HepG2 (cell line): Measurements from ENCODE around the gene SLC35B1. TPM values are rescaled to one million over a fixed set of nuclear protein-coding genes. Genes with fewer than 3 reads are reported as not detected.

Experiments used
- ATAC-seq: fragments of 200-7000 bp; cut with Tn5 transposase; 3 replicates; pipeline ENCODE4 v1.9.1; 2020; ENCODE audit warnings: mild to moderate bottlenecking, moderate library complexity
- BruUV-seq: library from RNA; stranded (reverse); fragments of 400-500 nt; replicated peaks from 2 replicates; lab custom pipeline; 2021; lab: Mats Ljungman, UMichigan
- CTCF ChIA-PET: fragments of 300-600 bp; formaldehyde crosslinking; extraction: SDS; loops from one replicate; lab custom pipeline; 2021; ENCODE audit warnings: low total read pairs, inconsistent platforms, low intra/inter-chr PET ratio; lab: Yijun Ruan, JAX
- POLR2A ChIA-PET: fragments of 350-600 bp; sonication (Branson Sonifier 250); formaldehyde crosslinking; loops from one replicate; lab custom pipeline; 2020; ENCODE audit warnings: antibody characterized with exemption, inconsistent platforms; lab: Yijun Ruan, JAX
- DNase-seq: peaks from one replicate; pipeline ENCODE4 v3.0.0-alpha.2; 2015; ENCODE audit warnings: low spot score
- FAIRE-seq: peaks from 3 replicates; lab custom pipeline; 2011; peaks lifted over from hg19 to GRCh38; lab: Jason Lieb, UNC
- H2AFZ ChIP-seq: one replicate; pipeline ENCODE4 v1.6.1; 2011; ENCODE audit warnings: low read length, inconsistent platforms
- H3K27ac ChIP-seq: fragments of 300-600 bp; 3 replicates; pipeline ENCODE4 v1.8.0; 2011; ENCODE audit warnings: mixed run types, mild to moderate bottlenecking, mixed read lengths, low read length, inconsistent platforms; ENCODE audit not compliant: insufficient read depth; ENCODE audit errors: extremely low read length
- H3K27me3 ChIP-seq, 2 experiments: fragments of 200-600 bp in 1 of 2; 2 replicates in 1 of 2; 3 replicates in 1 of 2; pipeline versions ENCODE4 v1.6.0 to v1.8.0; 2011; ENCODE audit warnings: low read length in 2 of 2, mild to moderate bottlenecking in 2 of 2, moderate library complexity in 2 of 2, inconsistent platforms in 1 of 2; ENCODE audit not compliant: insufficient read depth in 2 of 2, control insufficient read depth in 1 of 2
- H3K36me3 ChIP-seq, 2 experiments: fragments of 200-600 bp in 1 of 2; replicated peaks in 1 of 2; 2 replicates in 1 of 2; 3 replicates in 1 of 2; pipeline versions ENCODE4 v1.5.1 to v1.8.0; 2011; ENCODE audit warnings: low read length in 2 of 2, inconsistent platforms in 1 of 2; ENCODE audit not compliant: insufficient read depth in 2 of 2, control insufficient read depth in 1 of 2
- H3K4me1 ChIP-seq: 2 replicates; pipeline ENCODE4 v1.5.1; 2012; ENCODE audit warnings: low read length, inconsistent platforms; ENCODE audit not compliant: insufficient read depth
- H3K4me2 ChIP-seq: 2 replicates; pipeline ENCODE4 v1.6.0; 2011; ENCODE audit warnings: low read depth, low read length, inconsistent platforms
- H3K4me3 ChIP-seq, 3 experiments: fragments of 200-600 bp in 1 of 3; sonication (generic), shearing (Covaris generic) in 1 of 3; replicated peaks in 1 of 3; 2 replicates each; pipeline ENCODE4 v1.5.1; 2011 to 2016; ENCODE audit warnings: low read length in 3 of 3, inconsistent platforms in 2 of 3, low read depth in 2 of 3, mild to moderate bottlenecking in 2 of 3, control low read depth in 1 of 3, mixed read lengths in 1 of 3; ENCODE audit not compliant: insufficient read depth in 1 of 3
- H3K79me2 ChIP-seq: one replicate; pipeline ENCODE4 v1.6.1; 2011; ENCODE audit warnings: low read length, inconsistent platforms; ENCODE audit not compliant: insufficient read depth
- H3K9ac ChIP-seq: 2 replicates; pipeline ENCODE4 v1.6.0; 2011; ENCODE audit warnings: mild to moderate bottlenecking, low read depth, low read length, inconsistent platforms; ENCODE audit not compliant: insufficient read depth
- H3K9me3 ChIP-seq: 2 replicates; pipeline ENCODE4 v1.5.1; 2012; ENCODE audit warnings: mild to moderate bottlenecking, low read length
- H4K20me1 ChIP-seq: 2 replicates; pipeline ENCODE4 v1.6.0; 2011; ENCODE audit warnings: inconsistent platforms, mild to moderate bottlenecking, low read length, moderate library complexity; ENCODE audit not compliant: insufficient read depth
- AGO1 ChIP-seq: fragments of 200-400 bp; formaldehyde crosslinking; IDR thresholded peaks from 2 replicates; pipeline ENCODE4 v1.6.1; 2017; ENCODE audit warnings: mild to moderate bottlenecking, low read depth, low read length, moderate library complexity; ENCODE audit not compliant: poor library complexity, severe bottlenecking
- ATF6 ChIP-seq: sonication (generic); formaldehyde crosslinking; conservative IDR thresholded peaks from 2 replicates; pipeline ENCODE4 v1.4.0; 2020; ENCODE audit warnings: missing genetic modification reagents
- ATF7 ChIP-seq, 2 experiments: fragments of 450-650 bp in 1 of 2; sonication (generic) in 1 of 2; formaldehyde crosslinking in 1 of 2; IDR thresholded peaks; 2 replicates each; pipeline versions ENCODE4 v1.4.0 to v1.6.1; 2016 to 2020; ENCODE audit warnings: antibody characterized with exemption in 1 of 2, mild to moderate bottlenecking in 1 of 2, missing genetic modification reagents in 1 of 2
- KIAA2018 ChIP-seq: sonication (generic); formaldehyde crosslinking; IDR thresholded peaks from 2 replicates; pipeline ENCODE4 v1.5.0; 2020; ENCODE audit warnings: mild to moderate bottlenecking, missing genetic modification reagents, borderline replicate concordance
- PBX3 ChIP-seq: sonication (generic); formaldehyde crosslinking; IDR thresholded peaks from 2 replicates; pipeline ENCODE4 v1.8.1; 2023; ENCODE audit warnings: missing genetic modification reagents, inconsistent platforms, borderline replicate concordance
- PLSCR1 ChIP-seq: sonication (generic); formaldehyde crosslinking; IDR thresholded peaks from 2 replicates; pipeline ENCODE4 v1.5.0; 2020; ENCODE audit warnings: missing genetic modification reagents, mild to moderate bottlenecking, borderline replicate concordance
- RNF2 ChIP-seq: fragments of 450-650 bp; conservative IDR thresholded peaks from 2 replicates; pipeline ENCODE4 v1.6.1; 2016; ENCODE audit warnings: low read depth
- TBL1XR1 ChIP-seq: fragments of 150-350 bp; IDR thresholded peaks from 2 replicates; pipeline ENCODE4 v1.6.1; 2014; ENCODE audit warnings: borderline replicate concordance, low read length; ENCODE audit not compliant: partially characterized antibody
- ZFP90 ChIP-seq: sonication (generic); formaldehyde crosslinking; IDR thresholded peaks from 2 replicates; pipeline ENCODE4 v1.8.0; 2022; ENCODE audit warnings: missing genetic modification reagents, mild to moderate bottlenecking, inconsistent platforms, borderline replicate concordance
- ZNF577 ChIP-seq: sonication (generic); formaldehyde crosslinking; IDR thresholded peaks from 2 replicates; pipeline ENCODE4 v1.4.0; 2020; ENCODE audit warnings: mild to moderate bottlenecking, low read depth, missing genetic modification reagents, borderline replicate concordance
- ZNF724P ChIP-seq: sonication (generic); formaldehyde crosslinking; IDR thresholded peaks from 2 replicates; pipeline ENCODE4 v1.8.0; 2022; ENCODE audit warnings: missing genetic modification reagents, borderline replicate concordance
- ZNF776 ChIP-seq: sonication (generic); formaldehyde crosslinking; IDR thresholded peaks from 2 replicates; pipeline ENCODE4 v1.4.0; 2020; ENCODE audit warnings: mild to moderate bottlenecking, missing genetic modification reagents
- WGBS: methylation state at CpG from one replicate; pipeline ENCODE4 v1.1.6; 2017; ENCODE audit warnings: low lambda C conversion rate; 5-methylcytosine and 5-hydroxymethylcytosine counted together
- in situ Hi-C: cut with HindIII; loops from 2 replicates; pipeline ENCODE4 v1.10.0; 2017; ENCODE audit warnings: low pct_unique_long_range_greater_than_20kb; ENCODE audit not compliant: extremely low pct_ligation_motif_present
- intact Hi-C: fragments of 100-400 bp; cut with micrococcal nuclease; formaldehyde crosslinking; loops from one replicate; pipeline ENCODE4 v1.10.0; 2022; ENCODE audit not compliant: unreplicated experiment
- polyA plus RNA-seq, 8 experiments: library from polyadenylated mRNA; depleted of rRNA in 3 of 8; stranded (reverse) in 7 of 8; unstranded in 1 of 8; fragments of >200 nt; fragmentation: Illumina TruSeq in 4 of 8; extraction: Trizol in 4 of 8; gene quantifications; 2 replicates each; pipeline versions ENCODE4 v1.2.1 to v1.2.3, GENCODE V29; 2011 to 2016; ENCODE audit warnings: low read depth in 4 of 8, missing spikeins in 1 of 8, mixed read lengths in 1 of 8; ENCODE audit not compliant: insufficient read depth in 1 of 8
- total RNA-seq, 5 experiments: library from RNA; depleted of rRNA; stranded (reverse); fragments of >200 nt; fragmentation: Illumina TruSeq; extraction: Trizol; gene quantifications; 2 replicates each; pipeline ENCODE4 v1.2.3, GENCODE V29; 2016; ENCODE audit warnings: low read depth in 1 of 5

SLC35B1 gene
- total and polyA plus RNA-seq, 2 of the 13 experiments (the other 11 are each of a cell fraction or from before 2014, with no cell fraction given): 99.6 to 113 TPM

GRCh38 chr17:49656247-49656646, 51.5 kb downstream of the SLC35B1 start:
- Histone ChIP-seq H3K9ac (no peak overlapping the region), H4K20me1 (peaks cover 8% of the 10 kb centered on the region), H3K36me3 (peaks cover 0 to 9% of the 10 kb centered on the region in 2 experiments; a peak in 2 of 5 replicates), H3K4me1 (no peaks in the 10 kb centered on the region), H3K27ac (no peak overlapping the region), H3K9me3 (no peaks in the 10 kb centered on the region), H3K27me3 (no peaks in the 10 kb centered on the region), H3K79me2 (peaks cover 61% of the 10 kb centered on the region), H3K4me2 (no peak overlapping the region), H3K4me3 (no peak overlapping the region), H2AFZ (no peak overlapping the region)
- ChIA-PET CTCF (no interaction called here), POLR2A (no interaction called here)
- FAIRE-seq: no peak
- no peak for ATAC-seq
- DNase-seq: no peak
- in situ Hi-C loops: no loop called here
- intact Hi-C loops: no loop called here
- 93% methylated on average over 1 of the region's 1 CpG for WGBS
- no TSS peak for BruUV-seq
- TF ChIP-seq ZNF577 (CRISPR knock-in tag): no peak
- TF ChIP-seq ATF6 (CRISPR knock-in tag): no peak
- TF ChIP-seq ZNF776 (CRISPR knock-in tag): no peak
- no peak for TF ChIP-seq PLSCR1
- no peak for TF ChIP-seq KIAA2018
- TF ChIP-seq RNF2: no peak
- TF ChIP-seq AGO1: no peak
- TF ChIP-seq ATF7 (IDR thresholded peaks at IDR 0.05): no peak
- no peak for TF ChIP-seq ATF7 (CRISPR knock-in tag; IDR thresholded peaks at IDR 0.05)
- no peak for TF ChIP-seq TBL1XR1
- TF ChIP-seq PBX3 (CRISPR knock-in tag): no peak
- no peak for TF ChIP-seq ZNF724P (CRISPR knock-in tag)
- TF ChIP-seq ZFP90 (CRISPR knock-in tag): no peak
